K562 (cell line): Measurements from ENCODE around the gene RSPRY1. TPM values are rescaled to one million over a fixed set of nuclear protein-coding genes. Genes with fewer than 3 reads are reported as not detected.
A peak's percentile ranks its signal among the peaks of the same experiment; 100 is the strongest.

Experiments used
- ATAC-seq: fragments of 200-7000 bp; cut with Tn5 transposase; 3 replicates; pipeline ENCODE4 v1.9.1; 2020; ENCODE audit warnings: moderate library complexity
- BruUV-seq: library from RNA; stranded (reverse); fragments of 400-500 nt; replicated peaks from 2 replicates; lab custom pipeline; 2021; lab: Mats Ljungman, UMichigan
- CTCF ChIA-PET: fragments of 300-600 bp; formaldehyde crosslinking; extraction: SDS; loops from one replicate; lab custom pipeline; 2021; ENCODE audit warnings: low intra/inter-chr PET ratio; lab: Yijun Ruan, JAX
- POLR2A ChIA-PET: fragments of 300-600, 350-650 bp; sonication (Branson Sonifier 250); formaldehyde crosslinking; extraction: SDS; loops from one replicate; lab custom pipeline; 2021; ENCODE audit warnings: antibody characterized with exemption, inconsistent platforms; lab: Yijun Ruan, JAX
- DNase-seq, 4 experiments: peaks; one replicate each; pipeline versions ENCODE4 v3.0.0 to v3.0.0-alpha.2; 2011 to 2018; ENCODE audit warnings: low spot score in 3 of 4, mixed read lengths in 3 of 4; ENCODE audit errors: extremely low read depth in 1 of 4
- FAIRE-seq: peaks from 2 replicates; lab custom pipeline; 2011; peaks lifted over from hg19 to GRCh38; lab: Jason Lieb, UNC
- H2AFZ ChIP-seq: 2 replicates; pipeline ENCODE4 v1.6.0; 2011; ENCODE audit warnings: low read depth, low read length, control low read depth, inconsistent platforms
- H3K27ac ChIP-seq: fragments of 200-600 bp; 3 replicates; pipeline ENCODE4 v1.8.0; 2011; ENCODE audit warnings: low read depth, mild to moderate bottlenecking, control low read depth, inconsistent platforms, low read length, moderate library complexity, mixed read lengths; ENCODE audit errors: extremely low read depth
- H3K27me3 ChIP-seq, 2 experiments: fragments of 300-600 bp in 1 of 2; 2 replicates in 1 of 2; 3 replicates in 1 of 2; pipeline versions ENCODE4 v1.6.0 to v1.8.0; 2011; ENCODE audit warnings: inconsistent platforms in 2 of 2, low read length in 2 of 2, mild to moderate bottlenecking in 1 of 2, mixed read lengths in 1 of 2, moderate library complexity in 1 of 2; ENCODE audit not compliant: control insufficient read depth in 2 of 2, insufficient read depth in 2 of 2
- H3K36me3 ChIP-seq: fragments of 300-600 bp; 3 replicates; pipeline ENCODE4 v1.8.0; 2011; ENCODE audit warnings: mild to moderate bottlenecking, low read length, inconsistent platforms; ENCODE audit not compliant: control insufficient read depth, insufficient read depth
- H3K4me1 ChIP-seq, 2 experiments: fragments of 200-600 bp in 1 of 2; replicated peaks in 1 of 2; 2 replicates in 1 of 2; 3 replicates in 1 of 2; pipeline versions ENCODE4 v1.5.1 to v1.8.0; 2011; ENCODE audit warnings: inconsistent platforms in 2 of 2, low read length in 2 of 2, mild to moderate bottlenecking in 1 of 2, mixed read lengths in 1 of 2, moderate library complexity in 1 of 2; ENCODE audit not compliant: control insufficient read depth in 2 of 2, insufficient read depth in 2 of 2
- H3K4me2 ChIP-seq: 2 replicates; pipeline ENCODE4 v1.6.1; 2011; ENCODE audit warnings: low read length, control low read depth, inconsistent platforms, mixed read lengths; ENCODE audit not compliant: insufficient read depth
- H3K4me3 ChIP-seq: fragments of 200-600 bp; sonication (generic), shearing (Covaris generic); 2 replicates; pipeline ENCODE4 v1.5.1; 2016; ENCODE audit warnings: control low read depth, inconsistent platforms
- H3K79me2 ChIP-seq: fragments of 200-600 bp; 3 replicates; pipeline ENCODE4 v1.8.0; 2011; ENCODE audit warnings: low read length, inconsistent platforms; ENCODE audit not compliant: control insufficient read depth, insufficient read depth
- H3K9ac ChIP-seq, 2 experiments: 2 replicates each; pipeline versions ENCODE4 v1.6.0 to v1.6.1; 2011; ENCODE audit warnings: low read depth in 2 of 2, low read length in 2 of 2, control low read depth in 1 of 2, inconsistent platforms in 1 of 2, mild to moderate bottlenecking in 1 of 2, mixed read lengths in 1 of 2; ENCODE audit not compliant: insufficient read depth in 1 of 2
- H3K9me1 ChIP-seq: one replicate; pipeline ENCODE4 v1.6.0; 2011; ENCODE audit warnings: inconsistent platforms, mild to moderate bottlenecking, low read length, moderate library complexity; ENCODE audit not compliant: control insufficient read depth, insufficient read depth
- H3K9me3 ChIP-seq: replicated peaks from 2 replicates; pipeline ENCODE4 v1.5.1; 2011; ENCODE audit warnings: low read depth, low read length, inconsistent platforms; ENCODE audit not compliant: control insufficient read depth, insufficient read depth
- H4K20me1 ChIP-seq: replicated peaks from 2 replicates; pipeline ENCODE4 v1.6.1; 2011; ENCODE audit warnings: low read length, inconsistent platforms, mixed read lengths; ENCODE audit not compliant: control insufficient read depth, insufficient read depth
- CTBP1 ChIP-seq: fragments of 450-650 bp; IDR thresholded peaks from 2 replicates; pipeline ENCODE4 v1.6.1; 2016; ENCODE audit warnings: borderline replicate concordance
- FOXK1 ChIP-seq: sonication (generic); formaldehyde crosslinking; IDR thresholded peaks from 2 replicates; pipeline ENCODE4 v1.8.0; 2022; ENCODE audit warnings: missing genetic modification reagents, mild to moderate bottlenecking, borderline replicate concordance
- GTF2E2 ChIP-seq: fragments of 200-800 bp; sonication (Bioruptor generic); IDR thresholded peaks from 2 replicates; pipeline ENCODE4 v1.6.1; 2016; ENCODE audit warnings: missing genetic modification characterization, missing compliant biosample characterization
- KAT7 ChIP-seq: sonication (generic); formaldehyde crosslinking; IDR thresholded peaks from 2 replicates; pipeline ENCODE4 v1.8.0; 2022; ENCODE audit warnings: missing genetic modification reagents, mild to moderate bottlenecking, borderline replicate concordance
- MXD1 ChIP-seq: fragments of 250-450 bp; sonication (Bioruptor Pico); IDR thresholded peaks from 2 replicates; pipeline ENCODE4 v1.8.0; 2021; ENCODE audit warnings: borderline replicate concordance, mild to moderate bottlenecking, moderate library complexity; ENCODE audit not compliant: poor library complexity, severe bottlenecking
- TCF3 ChIP-seq: sonication (generic); formaldehyde crosslinking; IDR thresholded peaks from 2 replicates; pipeline ENCODE4 v1.4.0; 2020; ENCODE audit warnings: mild to moderate bottlenecking, missing genetic modification reagents
- ZC3H4 ChIP-seq: sonication (generic); formaldehyde crosslinking; IDR thresholded peaks from 2 replicates; pipeline ENCODE4 v1.9.0; 2021; ENCODE audit warnings: missing genetic modification reagents, borderline replicate concordance
- ZFX ChIP-seq: sonication (generic); formaldehyde crosslinking; IDR thresholded peaks from 2 replicates; pipeline ENCODE4 v1.8.0; 2022; ENCODE audit warnings: mild to moderate bottlenecking, missing genetic modification reagents, moderate library complexity
- ZKSCAN1 ChIP-seq: fragments of 150-350 bp; IDR thresholded peaks from 2 replicates; pipeline ENCODE4 v1.6.1; 2016; ENCODE audit warnings: low read depth, low read length
- ZNF124 ChIP-seq: sonication (generic); formaldehyde crosslinking; IDR thresholded peaks from 2 replicates; pipeline ENCODE4 v1.8.1; 2022; ENCODE audit warnings: missing genetic modification reagents
- ZNF253 ChIP-seq: fragments of 250-450 bp; sonication (Bioruptor Pico); conservative IDR thresholded peaks from 2 replicates; pipeline ENCODE4 v1.6.1; 2021; ENCODE audit warnings: mild to moderate bottlenecking
- ZNF3 ChIP-seq: fragments of 250-450 bp; sonication (Bioruptor Pico); IDR thresholded peaks from 2 replicates; pipeline ENCODE4 v1.5.0; 2021; ENCODE audit warnings: mild to moderate bottlenecking, moderate library complexity
- ZNF384 ChIP-seq: IDR thresholded peaks from 2 replicates; pipeline ENCODE4 v1.6.1; 2012; ENCODE audit warnings: low read depth, low read length, improper control_type of control experiment
- ZNF592 ChIP-seq: fragments of 450-650 bp; IDR thresholded peaks from 2 replicates; pipeline ENCODE4 v1.6.1; 2017; ENCODE audit warnings: antibody characterized with exemption, mild to moderate bottlenecking
- ZNF764 ChIP-seq: fragments of 250-450 bp; sonication (Bioruptor Pico); IDR thresholded peaks from 2 replicates; pipeline ENCODE4 v1.4.0; 2020; ENCODE audit warnings: low read depth, mild to moderate bottlenecking, moderate library complexity
- WGBS: fragments of 100-300 bp; shearing (Covaris generic); methylation state at CpG from one replicate; pipeline ENCODE4 v1.1.6; 2016; ENCODE audit warnings: low coverage, mixed read lengths; ENCODE audit not compliant: insufficient coverage; ENCODE audit errors: missing lambda C conversion rate; 5-methylcytosine and 5-hydroxymethylcytosine counted together
- in situ Hi-C: fragments of 300-500 bp; cut with MboI; formaldehyde crosslinking; loops from 4 replicates; pipeline ENCODE4 v1.15.0; 2018; ENCODE audit warnings: inconsistent platforms, mixed read lengths
- intact Hi-C: fragments of 100-400 bp; cut with micrococcal nuclease; formaldehyde crosslinking; loops from 2 replicates; pipeline ENCODE4 v1.14.2; 2022
- polyA plus RNA-seq, 8 experiments: library from polyadenylated mRNA; depleted of rRNA in 4 of 8; stranded (reverse) in 5 of 8; unstranded in 3 of 8; fragments of >200 nt; fragmentation: Nextera tagmentation in 2 of 8; fragmentation: Illumina TruSeq in 1 of 8; extraction: Ambion mirVana in 2 of 8; extraction: Trizol in 1 of 8; gene quantifications; 2 replicates each; pipeline versions ENCODE4 v1.2.1 to v1.2.3, GENCODE V29; 2011 to 2014; ENCODE audit warnings: inconsistent platforms in 1 of 8, missing spikeins in 1 of 8
- total RNA-seq, 7 experiments: library from RNA; depleted of rRNA in 6 of 7; stranded (reverse); fragments of >200 nt in 6 of 7; fragmentation: Illumina TruSeq in 2 of 7; extraction: Trizol in 2 of 7; gene quantifications; 2 replicates each; pipeline versions ENCODE4 v1.2.1 to v1.2.3, GENCODE V29; 2011 to 2021; ENCODE audit warnings: low replicate concordance in 1 of 7

RSPRY1 gene
- total and polyA plus RNA-seq, 9 of the 15 experiments (the other 6 are each of a cell fraction or from before 2014, with no cell fraction given): 10.2 to 27.8 (median 20.8) TPM

GRCh38 chr16:57271063-57271345, 84.9 kb downstream of the RSPRY1 start (continued):
- no peak for TF ChIP-seq TCF3 (CRISPR knock-in tag)
- no peak for TF ChIP-seq ZFX (CRISPR knock-in tag)
- TF ChIP-seq ZC3H4 (CRISPR knock-in tag): no peak
- no peak for TF ChIP-seq ZKSCAN1
- no peak for TF ChIP-seq ZNF124
- TF ChIP-seq GTF2E2 (tag): no peak
- TF ChIP-seq, all 486 proteins: peak for 0

- no TSS peak for BruUV-seq
- ATAC-seq (no peak), FAIRE-seq (no peak), DNase-seq (peak in 1 of 4 experiments; percentile 2)
- Histone ChIP-seq H3K27ac (no peak overlapping the region), H3K4me3 (no peak overlapping the region), H3K36me3 (no peaks in the 10 kb centered on the region), H4K20me1 (no peaks in the 10 kb centered on the region), H3K9me3 (no peaks in the 10 kb centered on the region), H3K9ac (0 out of 4 replicates have a peak overlapping the region, but pooled peaks of 1 of the 2 experiments have one; percentile 43), H3K4me1 (peaks cover 19 to 25% of the 10 kb centered on the region in 2 experiments; a peak in 4 of 5 replicates), H3K27me3 (no peaks in the 10 kb centered on the region), H3K4me2 (no peak overlapping the region), H2AFZ (no peak overlapping the region), H3K9me1 (no peaks in the 10 kb centered on the region), H3K79me2 (no peaks in the 10 kb centered on the region)
- ChIA-PET POLR2A (interaction anchor here (0.6 kb wide), 1 partner anchor 289 kb away, joined by 3 read pairs; no protein-coding TSS in a partner anchor), CTCF (no interaction called here)
- 35% methylated on average over 3 of the region's 5 CpGs for WGBS
- intact Hi-C loops: no loop called here
- in situ Hi-C loops: no loop called here
- TF ChIP-seq FOXK1 (CRISPR knock-in tag): no peak
- TF ChIP-seq ZNF384: no peak
- no peak for TF ChIP-seq ZNF764 (CRISPR knock-in tag)
- no peak for TF ChIP-seq ZNF253
- TF ChIP-seq KAT7: no peak
- TF ChIP-seq CTBP1: no peak
- no peak for TF ChIP-seq MXD1
- no peak for TF ChIP-seq ZNF3
- TF ChIP-seq ZNF592: no peak
These were observed 85.9 kb downstream of the RSPRY1 start for GRCh38 chr16:57271867-57272495.
